Effector CD4-positive, alpha-beta T cell (primary cell): ENCODE measurements around the gene LMO2.

ENCODE experiments used
- DNase-seq: peaks from one replicate; pipeline ENCODE4 v3.0.0-alpha.2; 2020

The LMO2 gene

DNA sequence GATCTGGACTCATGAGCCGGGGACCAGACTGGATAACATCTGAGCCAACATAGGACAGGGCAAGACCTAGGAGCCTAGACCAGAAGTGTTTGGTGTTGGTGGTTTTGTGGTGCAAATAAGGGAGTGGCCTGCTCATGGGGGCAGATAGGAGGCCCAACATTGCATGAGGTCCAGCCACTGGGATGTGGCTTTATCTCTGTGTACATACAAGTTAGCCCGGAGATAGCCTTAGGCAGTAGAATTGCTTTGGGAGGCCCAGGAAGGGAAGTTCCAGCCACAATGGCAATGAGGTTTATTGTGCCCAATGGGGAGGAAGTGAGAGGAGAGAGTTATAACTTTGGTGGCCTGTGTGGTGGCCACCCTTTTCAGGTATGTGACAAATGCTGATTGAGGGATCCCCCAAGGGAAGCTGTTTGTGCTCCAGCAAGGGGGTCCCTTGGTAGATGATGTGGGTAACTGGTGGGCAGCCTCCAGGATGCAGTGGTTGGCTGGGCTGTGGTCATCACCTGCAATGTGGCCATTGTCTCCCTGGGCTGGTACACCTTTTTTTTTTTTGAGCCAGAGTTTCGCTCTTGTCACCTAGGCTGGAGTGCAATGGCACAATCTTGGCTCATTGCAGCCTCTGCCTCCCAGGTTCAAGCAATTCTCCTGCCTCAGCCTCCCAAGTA, 6.4 kb downstream of the LMO2 start:
- DNase-seq = no peak

DNA sequence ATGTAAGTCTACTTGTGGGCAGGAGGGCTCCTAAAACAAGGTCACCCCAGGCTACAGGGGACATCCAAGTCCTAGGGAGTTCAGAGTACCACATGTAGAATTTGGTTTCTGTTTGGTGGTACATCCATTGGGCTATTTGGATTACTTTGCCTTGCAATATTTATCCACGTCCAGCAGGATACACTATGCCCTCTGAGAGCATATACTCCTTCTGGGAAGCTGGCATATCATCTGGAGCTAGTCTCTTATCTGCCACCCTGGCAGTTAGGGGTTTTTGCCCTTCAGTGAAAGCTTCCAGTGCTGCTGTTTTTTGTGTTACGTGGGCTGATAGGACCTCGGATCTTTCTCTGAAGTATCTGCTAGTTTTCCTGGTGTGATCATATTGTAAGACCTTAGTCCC, 7.3 kb downstream of the LMO2 start:
- DNase-seq = no peak

DNA sequence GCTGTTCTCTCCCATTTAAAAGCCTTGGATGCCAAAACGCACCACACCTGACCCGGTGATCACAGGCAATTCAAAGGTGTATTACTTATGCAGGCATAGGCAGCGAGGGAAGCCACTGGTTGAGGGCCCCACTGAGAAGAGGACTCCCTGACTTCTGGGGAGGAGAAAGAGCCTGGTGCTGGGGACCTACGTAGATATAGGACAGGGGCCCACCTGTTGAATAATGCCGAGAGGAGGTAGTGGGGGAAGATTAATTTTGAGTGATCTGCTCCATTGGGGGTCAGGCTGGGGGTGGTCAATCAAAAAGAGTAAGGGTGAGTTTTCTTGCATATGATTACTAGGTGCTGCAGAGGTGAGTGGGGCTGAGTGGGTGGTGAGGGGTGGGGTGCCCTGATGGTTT, 7.8 kb downstream of the LMO2 start:
- DNase-seq = no peak

DNA sequence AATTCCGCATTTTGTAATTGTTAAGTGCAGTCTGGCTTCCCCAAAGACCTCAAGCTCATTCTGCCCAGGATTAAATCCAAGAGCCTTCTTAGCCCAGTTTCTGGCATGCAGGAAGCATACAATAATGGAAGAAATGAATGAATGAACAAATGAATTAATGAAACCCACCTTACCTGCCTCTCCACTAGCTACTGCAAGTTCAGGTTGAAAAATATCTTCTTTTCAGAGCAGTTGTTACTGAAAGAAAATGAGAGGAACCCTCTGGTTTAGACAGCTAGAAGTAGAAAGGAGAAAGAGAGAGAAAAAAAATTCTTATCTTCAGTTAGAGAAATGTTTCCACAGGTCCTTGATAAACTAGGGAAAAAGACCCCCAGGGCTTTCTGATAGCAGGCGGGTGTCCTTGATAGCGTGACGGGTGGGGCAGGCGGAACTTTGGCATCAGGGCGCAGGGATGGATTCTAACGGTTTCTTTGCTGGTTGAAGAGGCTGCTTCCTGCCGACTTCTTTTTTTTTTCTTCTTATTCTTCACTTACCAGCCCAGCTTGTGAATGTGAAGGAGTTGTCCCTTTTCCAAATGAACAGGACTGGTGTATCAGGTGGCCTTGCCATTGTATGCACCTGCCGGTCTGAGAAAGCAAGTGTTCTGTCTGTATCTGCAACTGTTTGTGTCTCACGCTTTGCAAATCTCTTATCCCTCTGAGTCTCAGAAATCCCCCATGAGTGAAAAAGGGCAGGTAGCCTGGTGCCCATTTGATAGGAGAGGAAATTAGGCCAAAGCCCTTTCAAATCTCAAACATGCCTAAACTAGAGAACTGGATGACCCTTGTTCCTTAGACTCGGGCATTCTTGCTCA, 10.0 kb downstream of the LMO2 start:
- DNase-seq = no peak

DNA sequence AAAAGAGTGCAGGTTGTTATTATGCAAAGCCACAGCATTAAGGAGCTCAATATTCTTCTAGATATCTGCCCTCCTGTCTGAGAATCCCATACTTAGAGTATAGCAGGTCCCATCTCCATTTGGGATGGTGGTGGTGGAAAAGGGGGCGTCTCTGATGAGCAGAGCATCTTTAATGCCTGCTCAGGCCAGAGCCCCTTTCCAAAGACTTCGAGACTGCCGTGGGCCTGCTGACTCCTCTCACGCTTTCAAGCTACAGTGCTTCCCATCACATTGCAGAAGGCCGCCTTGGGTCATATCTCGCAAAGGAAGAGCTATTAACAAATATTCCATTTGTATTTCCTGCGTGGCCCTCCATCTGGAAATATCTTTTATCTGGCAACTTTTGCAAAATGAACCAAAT, 10.9 kb downstream of the LMO2 start:
- no peak for DNase-seq

DNA sequence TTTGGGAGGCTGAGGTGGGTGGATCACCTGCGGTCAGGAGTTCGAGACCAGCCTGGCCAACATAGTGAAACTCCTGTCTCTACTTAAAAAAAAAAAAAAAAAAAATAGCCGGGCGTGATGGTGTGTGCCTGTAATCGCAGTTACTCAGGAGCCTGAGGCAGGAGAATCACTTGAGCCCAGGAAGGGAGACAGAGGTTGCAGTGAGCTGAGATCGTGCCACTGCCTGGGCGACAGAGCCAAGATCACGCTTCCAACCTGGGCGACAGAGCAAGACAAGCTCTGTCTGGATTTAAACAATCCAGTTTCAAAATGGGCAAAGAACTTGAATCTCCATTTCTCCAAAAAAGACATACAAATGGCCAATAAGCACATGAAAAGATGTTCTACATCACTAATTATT, 12.5 kb downstream of the LMO2 start:
- DNase-seq = no peak

DNA sequence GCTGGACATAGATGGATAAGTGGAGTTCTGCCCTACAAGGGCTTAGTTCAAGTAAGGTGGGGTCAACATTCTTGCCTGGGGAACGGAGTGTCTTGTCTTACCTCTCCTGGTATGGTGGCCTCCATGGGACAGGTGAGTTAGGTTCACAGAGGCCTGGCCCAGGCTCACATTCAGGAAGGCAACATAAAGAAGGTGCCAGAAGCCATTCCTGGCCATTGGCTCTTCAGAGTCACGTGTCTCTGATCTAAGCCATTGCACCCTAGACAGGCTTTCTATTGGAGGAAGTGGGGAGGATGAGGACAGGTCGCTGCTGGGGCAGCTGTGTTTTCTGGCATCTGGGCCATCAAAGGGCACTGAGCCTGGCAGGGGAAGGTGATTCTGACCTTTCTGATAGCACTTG, 14.8 kb downstream of the LMO2 start:
- no peak for DNase-seq

DNA sequence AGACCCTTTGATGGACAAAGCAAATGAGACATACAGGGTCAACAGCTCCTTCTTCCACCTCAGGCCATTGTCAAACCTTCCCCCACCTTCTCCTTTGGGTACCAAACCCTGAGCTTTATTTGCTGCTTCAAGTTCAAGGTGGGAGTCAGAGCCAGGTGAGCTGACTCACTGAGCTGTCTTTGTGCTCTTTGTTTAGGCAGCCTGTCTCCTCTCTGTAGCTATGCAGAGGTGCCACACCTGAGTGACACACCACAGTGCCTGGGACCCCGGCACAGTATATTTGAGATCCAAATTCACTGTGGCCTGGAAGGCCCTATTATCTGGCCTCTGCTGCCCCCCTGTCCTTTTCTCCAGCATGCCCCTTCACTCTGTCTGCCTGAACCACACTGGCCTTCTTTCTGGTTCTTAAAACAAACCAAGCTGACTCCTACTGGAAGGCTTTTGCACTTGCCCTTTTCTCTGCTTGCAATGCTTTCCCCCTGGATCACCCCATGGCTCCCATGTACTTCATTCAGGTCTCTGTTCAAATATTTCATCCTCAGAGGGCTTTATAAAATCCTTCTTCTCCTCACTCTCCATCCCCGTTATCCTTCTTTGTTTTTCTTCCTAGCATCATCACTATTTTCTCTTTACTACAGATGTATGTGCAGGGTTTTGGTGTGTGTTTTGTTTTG, 16.1 kb downstream of the LMO2 start:
- DNase-seq = no peak

DNA sequence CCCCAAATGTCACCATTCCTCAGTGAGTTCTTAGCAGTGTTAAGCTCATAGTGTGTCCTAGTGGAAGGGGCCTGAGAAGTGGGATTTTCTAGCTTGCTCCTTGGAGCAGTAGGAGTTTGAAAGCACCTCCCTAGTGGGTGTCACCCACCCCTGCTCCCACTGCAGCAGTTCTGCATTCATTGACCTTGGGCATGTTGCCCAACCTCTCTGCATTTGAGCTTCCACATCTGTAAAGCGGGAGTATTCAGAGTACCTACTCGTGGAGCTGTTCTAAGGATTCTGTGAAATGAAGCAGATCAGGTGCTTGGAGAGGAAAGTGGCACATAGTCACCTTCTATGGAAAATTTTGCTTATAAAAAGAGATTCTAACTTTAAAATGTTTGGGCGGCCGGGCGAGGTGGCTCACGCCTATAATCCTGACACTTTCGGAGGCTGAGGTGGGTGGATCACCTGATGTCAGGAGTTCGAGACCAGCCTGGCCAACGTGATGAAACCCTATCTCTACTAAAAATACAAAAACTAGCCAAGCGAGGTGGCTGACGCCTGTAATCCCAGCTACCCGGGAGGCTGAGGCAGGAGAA, 16.9 kb downstream of the LMO2 start:
- DNase-seq = no peak

DNA sequence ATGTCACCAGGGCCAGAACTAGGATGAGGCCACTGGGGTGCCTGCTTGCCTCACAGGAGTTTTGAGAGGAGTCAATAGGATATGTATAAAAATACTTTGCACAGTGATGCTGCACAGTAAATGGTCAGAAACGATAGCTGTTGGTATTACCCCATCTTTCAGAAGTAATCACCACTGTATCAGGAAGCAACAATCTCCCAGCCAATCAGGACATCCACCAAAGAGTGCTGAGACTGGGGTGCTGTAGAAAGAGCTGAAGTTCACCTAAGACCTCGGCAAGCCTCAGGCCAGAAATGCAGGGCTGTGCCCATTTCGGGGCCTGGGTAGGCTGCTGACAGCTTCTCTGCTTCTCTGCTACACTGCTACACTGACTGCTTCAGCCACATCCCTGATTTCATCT, 17.4 kb downstream of the LMO2 start:
- no peak for DNase-seq

DNA sequence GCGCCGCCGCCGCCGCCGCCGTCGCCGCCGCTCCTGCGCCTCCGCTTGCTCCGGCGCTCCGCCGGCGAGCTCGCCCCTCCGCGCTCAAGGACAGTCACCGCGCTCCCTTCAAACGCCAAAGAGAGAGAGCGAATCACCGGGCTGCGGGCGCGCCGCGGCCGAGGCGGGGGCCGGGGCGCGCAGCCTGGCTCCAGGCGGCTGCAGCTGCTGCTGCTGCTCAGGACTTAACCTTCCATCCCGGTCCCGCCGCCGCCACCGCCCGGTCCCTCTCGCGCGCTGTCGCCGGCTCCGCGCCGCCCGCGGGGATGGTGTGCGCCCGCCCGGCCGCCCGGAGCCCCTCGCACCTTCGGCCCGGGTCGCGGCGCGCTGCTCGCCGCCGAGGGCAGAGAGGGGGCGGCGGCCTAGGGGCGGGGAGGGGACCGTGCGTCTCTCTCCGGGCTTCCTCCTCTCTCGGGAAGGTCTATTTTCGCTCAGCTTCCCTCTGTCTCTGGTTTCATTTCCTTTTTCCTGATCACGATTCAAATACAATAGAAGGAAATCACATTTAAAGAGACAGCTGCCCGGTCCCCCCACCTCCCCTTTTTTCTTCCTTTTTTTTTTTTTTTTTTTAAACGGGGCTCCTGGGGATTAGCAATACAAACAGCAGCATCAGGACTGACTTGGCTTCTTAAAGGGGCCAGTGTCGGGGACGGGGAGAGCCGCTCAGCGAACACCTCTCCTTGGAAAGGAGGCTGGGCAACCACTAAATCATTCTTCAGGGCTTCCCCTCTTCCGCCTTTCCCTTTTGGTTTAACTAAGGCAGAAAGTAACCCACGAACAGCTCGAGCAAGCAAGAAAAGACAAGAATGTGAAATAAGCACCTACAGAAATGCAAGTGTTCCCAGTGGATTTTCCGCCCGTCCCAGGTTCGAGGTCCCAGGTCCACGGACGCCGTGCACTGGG, 22.1 kb downstream of the LMO2 start:
- no peak for DNase-seq

DNA sequence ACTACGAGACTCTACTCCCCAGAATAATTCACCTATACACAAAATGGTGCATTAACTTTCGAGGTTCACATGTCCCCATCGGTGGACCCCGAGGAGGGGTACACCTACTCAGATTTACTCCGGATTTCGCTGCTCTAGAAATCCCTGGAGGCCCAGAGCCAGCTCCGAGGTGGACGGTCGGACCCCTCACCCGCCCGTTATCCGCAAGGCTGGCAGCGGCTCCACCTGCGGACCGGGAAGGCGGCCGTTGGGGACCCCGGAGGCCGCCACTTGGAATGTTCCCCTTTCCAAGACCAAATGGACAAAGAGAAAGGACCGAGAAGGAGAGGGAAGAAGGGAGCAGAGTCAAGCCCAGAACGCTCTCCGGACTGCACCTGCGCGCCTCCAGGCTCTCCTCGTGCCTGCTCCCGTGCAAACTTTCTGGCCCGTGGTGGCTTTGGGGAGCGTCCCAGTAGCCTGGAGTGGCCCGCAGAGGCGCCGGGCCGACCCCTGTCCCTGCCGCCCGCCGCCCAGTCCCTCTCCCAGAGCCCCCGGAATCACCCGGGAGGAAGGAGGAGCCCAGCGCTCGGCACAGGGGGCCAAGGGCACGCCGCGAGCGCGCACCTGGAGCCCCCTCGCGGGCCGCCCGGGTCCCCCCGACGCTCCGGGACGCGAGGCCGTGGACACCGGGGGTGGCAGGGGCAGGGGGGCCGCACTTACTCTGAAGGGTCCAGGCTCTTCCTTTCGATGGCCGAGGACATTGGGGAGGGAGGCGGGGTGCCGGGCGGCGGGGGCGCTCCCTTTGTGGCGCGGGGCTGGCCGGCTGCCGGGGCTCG, 23.0 kb downstream of the LMO2 start:
- no peak for DNase-seq

DNA sequence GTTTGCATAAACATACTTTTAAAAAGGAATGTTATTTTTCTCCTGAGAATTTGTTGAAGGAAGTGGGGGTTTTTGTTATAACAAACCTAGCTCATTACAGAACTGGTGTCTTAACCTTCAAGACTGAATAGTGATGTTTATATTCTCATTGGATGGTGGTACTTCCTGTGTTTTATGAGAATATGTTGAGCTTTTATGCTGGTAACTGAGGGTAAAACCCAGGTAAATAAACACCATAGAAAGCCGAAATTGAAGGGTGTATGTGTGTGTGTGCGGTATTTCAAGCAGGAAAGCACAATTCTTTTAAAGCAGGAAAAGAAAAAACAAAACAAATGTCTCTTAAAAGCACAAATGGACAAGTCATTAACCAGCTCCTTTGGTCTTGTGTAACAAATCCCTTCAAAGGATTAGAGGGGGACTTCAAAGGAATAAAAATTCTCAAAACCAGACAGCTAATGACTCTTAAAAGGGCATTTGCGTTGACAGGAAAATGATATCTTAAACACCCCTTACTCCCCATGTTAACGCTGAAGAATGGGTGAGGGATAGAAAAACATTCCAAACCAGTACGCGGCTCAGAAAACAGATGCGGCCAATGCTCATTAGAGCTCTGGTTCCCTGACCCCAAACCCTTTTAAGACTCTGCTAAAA, 23.8 kb downstream of the LMO2 start:
- DNase-seq = no peak

DNA sequence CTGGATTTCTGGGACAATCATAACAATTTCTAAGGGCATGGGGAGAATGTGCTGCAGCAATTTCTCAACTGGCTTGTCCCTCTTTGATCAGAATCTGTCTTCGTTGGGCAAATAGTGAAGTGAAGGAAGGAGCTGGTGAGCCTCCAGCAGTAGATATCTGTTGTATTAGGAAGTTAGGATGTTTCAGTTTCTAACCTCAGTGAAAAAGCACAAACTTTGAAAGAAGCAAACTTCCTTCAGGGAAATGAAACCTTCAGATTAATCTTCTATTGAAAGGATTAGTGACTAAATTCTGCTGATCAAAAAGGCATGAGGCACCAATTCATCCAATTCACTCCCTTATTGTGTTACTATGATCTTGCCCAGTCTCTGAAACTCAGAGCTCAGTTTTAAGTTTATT, 24.3 kb downstream of the LMO2 start:
- DNase-seq = no peak

DNA sequence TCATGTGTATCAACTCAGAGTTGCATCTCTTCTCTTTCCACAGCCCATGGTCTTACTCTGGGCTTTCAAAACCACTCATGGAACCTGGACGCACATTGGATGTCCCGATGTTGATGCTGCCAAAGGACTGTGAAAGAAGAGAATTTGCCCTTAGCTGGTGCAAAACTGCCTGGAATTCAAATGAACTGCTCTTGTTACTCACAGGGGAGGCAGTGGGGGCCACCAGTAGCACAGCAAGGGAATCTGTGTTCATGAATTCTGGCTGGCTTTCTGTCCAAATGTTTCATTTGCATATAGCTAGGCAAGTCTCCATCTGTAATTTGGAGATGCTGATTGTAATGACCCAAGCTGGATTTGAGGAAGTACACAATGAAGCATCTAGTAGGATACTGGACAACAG, 24.9 kb downstream of the LMO2 start:
- DNase-seq = no peak

DNA sequence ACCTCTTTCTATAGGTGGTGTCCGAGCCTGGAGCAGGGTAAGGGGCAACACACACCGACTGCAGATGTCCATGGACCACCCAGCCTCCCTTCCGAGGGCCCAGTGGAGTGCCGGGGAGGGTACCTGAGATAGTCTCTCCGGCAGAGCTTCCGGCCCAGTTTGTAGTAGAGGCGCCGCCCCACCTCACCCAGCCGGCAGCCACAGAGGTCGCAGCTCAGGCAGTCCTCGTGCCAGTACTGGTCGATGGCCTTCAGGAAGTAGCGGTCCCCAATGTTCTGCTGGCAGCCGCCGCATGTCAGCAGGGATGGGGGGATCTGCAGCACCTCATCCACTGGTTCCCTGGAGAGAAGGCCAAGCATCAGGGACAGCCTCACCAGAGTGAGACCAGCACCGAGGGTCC, 27.4 kb downstream of the LMO2 start:
- DNase-seq = no peak

DNA sequence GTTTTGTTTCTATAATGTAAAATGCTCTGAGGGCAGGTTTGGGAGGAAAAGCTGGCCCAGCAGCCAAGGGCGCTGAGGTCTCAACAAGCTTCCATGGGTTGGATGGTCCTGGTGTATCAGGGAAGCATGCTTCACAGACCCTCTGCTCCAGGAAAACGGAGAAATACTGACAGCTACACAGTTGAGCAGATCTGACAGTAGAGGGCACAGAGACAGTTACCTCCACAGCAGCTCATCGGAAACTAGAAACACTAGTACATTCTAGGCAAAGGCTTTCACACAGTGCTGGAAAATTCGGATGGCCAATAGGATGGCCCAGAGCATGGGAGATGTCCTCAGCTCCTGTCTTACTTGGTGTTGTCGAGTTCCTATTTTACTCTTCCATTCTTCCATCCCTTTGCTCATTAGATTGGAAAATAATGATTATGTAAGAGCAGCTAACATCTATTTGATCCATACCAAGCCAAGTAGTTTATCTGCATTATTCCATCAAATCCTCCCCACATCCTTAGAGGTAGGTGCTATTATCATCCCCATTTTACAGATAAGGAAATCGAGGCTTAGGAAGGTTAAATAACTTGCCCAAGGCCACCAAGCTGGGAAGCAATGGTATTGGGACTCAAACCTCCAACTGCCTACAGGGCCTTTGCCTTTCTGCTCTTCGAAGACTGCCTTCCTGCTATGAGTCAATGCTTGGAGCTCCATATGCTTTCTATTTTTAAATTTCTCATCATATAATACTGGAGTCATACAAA, 28.3 kb downstream of the LMO2 start:
- DNase-seq = no peak

DNA sequence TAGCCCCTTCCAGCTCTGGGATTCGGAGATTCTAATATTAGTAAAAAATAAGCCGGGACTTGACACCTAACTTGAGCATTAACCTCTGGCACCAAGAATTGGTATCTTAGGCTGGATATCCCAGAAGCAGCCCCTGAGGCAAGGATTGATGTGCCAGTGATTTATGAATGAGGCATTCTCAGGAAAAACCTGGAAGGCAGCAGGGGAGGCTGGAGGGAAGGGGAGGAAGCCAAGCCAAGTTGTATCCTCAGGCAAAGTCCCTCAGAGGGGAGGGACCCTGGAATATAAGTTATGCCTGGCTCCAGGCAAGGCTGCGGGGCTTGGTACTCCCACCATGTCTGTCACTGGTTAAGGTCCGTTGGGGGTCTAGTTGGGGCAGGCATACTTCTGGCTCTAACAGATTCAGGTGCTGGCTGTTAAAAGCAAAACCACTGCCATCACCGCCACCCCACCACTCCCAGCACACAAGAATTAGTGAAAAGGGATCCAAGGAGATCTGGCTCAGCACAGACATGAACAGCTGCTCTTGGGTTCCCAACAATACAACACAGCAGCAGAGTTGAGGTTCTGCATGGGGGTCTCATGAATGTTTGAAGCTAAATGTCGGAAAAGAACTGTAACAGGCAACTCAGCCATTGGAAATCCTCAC, 29.8 kb downstream of the LMO2 start:
- no peak for DNase-seq

DNA sequence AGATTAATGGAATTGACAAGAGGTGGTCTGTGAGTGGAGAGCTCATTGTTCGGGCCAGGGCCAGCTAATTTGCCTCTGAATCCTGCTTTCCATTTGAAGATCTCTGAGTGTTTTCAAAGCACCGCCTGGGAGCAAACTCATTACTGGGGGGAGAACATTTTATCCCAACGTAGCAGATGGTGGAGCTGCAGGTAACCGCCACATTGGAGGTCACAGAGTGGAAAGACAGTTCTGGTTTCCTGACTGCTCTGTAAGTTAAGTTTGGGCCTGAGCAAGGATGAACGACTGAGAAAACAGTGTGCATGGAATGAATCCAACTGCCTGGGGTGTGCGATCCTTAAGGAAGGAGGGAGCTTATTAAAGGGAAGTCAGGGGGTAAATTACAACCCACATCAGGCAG, 30.5 kb downstream of the LMO2 start:
- no peak for DNase-seq

DNA sequence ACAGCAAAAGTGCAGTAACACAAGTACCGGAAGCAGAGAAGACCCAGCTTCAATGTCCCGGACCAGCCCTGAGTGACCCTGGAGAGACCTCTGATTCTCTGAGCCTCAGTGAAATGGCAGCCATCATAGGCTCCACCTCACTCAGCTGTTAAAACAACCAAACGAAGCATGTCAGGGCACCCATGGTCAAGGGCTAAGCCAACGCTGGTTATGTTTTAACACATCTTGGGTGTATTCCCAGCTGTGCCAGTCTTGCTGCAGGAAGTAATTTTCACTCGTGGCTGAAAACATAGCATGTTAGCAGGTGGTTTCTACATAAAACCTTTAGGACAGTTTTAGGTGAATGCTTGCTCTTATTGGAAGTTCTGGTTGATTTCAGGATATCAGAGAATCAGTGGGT, 30.9 kb downstream of the LMO2 start:
- no peak for DNase-seq
